Muscle of arm (tissue), 12 donors: ENCODE data around the gene TBL1X. TPM values are rescaled to one million over a fixed set of nuclear protein-coding genes. Genes with fewer than 3 reads are reported as not detected.

ENCODE experiments used
- DNase-seq: peaks from one replicate; pipeline ENCODE4 v3.0.0-alpha.2; 2013
- polyA plus RNA-seq, 12 donors: library from polyadenylated mRNA; unstranded; fragments of 120-200 nt; gene quantifications; one replicate each; pipeline ENCODE4 v1.2.1, GENCODE V29; 2013; ENCODE audit not compliant: insufficient read length in 12 of 12

TBL1X gene
- polyA plus RNA-seq, 12 donors: 7.8 to 21.0 (median 12.3) TPM; not detected in 1

DNA sequence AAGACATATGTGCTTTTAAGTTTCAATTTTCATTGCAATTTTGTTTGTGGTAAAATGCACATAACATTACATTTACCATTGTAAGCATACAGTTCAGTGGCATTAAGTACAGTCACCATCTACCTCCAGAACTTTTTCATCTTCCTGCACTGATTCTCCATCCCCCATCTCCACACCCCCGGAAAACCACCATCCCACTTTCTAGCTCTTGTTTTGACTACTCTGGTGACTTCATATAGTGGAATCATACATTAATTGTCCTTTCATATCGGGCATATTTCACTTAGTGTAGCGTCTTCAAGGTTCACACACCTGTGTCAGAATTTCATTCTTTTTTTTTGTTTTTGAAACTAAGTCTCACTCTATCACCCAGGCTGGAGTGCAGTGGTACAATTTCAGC, 157.3 kb downstream of the TBL1X start:
- no peak for DNase-seq

DNA sequence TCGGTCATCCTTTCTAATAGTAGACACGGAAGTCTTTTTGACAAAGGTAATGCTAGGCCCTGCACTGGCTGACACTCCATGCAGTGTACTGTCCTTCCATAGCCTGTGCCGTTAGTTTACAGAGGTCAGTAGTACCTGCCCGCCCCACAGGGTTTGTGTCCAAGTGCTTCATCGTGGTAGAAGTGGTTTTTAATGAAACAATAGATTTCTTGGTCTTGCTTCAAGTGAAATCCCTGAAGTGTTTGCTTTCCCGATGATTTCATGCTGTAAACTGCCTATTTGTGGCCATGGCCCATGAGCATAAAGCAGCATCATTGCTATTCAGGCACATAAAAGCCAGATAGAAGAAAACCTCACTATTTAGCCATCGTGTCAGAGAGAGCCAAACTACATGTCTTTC, 161.5 kb downstream of the TBL1X start:
- DNase-seq: no peak

DNA sequence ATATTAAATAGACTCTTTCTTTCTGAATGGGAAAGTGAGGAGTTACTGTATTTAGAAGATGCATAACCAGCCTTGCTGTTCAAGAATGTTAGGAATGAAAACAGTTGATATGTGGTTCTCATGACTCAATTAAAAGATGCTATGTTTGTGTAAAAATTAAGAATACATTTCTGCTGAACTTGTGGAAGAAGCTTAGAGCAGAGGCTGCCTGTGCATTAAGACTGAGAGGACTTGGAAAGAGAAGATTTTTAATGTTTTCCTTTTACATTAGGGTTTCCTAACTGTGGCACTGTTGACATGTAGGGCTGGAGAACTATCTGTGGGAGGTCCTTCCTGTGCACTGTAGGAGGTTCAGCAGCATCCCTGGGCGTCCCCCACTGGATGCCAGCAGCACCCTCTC, 163.1 kb downstream of the TBL1X start:
- DNase-seq: no peak

DNA sequence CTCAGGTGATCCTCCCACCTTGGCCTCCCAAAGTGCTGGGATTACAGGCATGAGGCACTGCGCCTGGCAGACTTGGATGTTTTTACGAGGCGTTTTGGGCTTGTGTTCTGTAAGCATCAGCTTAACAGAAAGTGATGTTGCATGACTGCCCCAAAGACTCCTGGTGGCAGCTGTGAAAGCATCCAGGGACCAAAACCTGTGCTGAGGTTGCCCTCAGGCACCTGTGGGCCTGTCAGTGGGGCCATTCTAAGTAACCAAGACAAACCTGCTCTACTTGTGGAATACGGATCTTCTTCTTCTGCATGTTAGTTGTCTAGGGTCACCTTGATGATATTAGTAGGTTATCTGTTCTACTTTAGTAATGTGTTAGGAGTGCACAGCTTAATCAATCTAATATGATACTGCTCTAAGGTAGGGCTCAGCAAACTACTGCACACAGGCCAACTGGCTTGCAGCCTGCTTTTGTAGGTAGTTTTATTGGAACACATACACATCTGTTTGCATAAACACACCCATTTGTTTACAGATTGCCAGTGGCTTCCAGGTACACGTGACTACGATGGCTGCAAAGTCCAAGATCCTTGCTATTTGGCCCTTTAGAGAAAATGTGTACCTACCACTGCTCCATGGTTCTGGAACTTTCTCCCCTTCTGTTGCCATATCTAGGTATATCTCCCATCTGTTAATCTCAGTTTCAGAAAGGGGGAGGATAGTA, 164.1 kb downstream of the TBL1X start:
- DNase-seq: no peak

DNA sequence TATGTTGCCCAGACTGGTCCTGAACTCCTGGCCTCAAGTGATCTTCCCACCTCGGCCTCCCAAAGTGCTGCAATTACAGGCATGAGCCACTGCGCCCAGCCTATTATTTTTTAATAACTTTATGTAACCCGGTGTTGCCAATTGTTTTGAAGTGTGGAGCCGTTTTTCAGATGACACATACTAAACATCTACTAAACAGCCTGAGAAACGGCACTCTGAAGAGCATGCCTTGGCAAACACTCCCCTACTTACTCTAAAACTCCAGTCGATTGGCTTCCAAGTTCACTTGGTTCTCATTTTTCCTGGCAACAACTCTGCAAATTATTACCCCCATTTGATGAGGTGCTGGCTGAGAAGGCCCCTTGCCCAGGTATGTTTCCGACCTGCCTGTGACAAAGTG, 169.7 kb downstream of the TBL1X start:
- no peak for DNase-seq

DNA sequence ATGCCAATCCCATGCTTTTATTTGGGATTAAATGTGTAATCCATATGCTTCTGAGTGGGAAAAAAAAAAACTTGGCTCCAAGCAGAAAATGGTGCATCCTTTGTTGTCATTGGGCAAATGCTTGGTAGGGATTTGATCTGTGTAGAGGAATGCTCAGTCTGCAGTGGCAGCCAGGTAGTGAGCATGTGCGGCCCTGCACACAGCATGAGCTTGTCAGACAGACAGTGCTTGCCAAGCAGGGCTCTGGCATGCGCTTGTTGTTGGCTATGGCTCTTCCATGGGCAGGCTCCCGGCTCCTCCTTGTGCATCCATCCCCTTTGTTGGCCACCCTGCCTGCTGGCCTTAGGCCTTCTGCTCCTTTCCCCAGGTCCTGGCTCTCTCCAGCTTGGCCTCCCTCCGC, 170.5 kb downstream of the TBL1X start:
- DNase-seq: no peak

DNA sequence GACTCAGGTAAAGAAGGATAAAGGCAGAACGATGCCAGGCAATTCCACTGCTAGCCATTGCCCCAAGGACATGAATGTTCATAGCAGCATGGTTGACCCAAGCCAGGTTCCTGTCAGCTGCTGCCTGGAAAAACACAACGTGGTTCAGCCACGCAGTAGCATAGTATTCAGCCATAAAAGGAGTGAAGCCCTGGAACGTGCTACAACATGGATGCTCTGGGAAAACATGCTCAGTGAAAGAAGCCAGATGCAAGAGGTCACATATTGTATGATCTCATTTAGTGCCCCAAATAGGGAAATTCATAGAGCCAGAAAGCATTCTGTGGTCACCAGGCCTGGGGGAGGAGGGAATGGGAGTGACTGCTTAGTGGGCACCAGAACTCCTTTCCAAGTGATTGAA, 170.9 kb downstream of the TBL1X start:
- DNase-seq: no peak

DNA sequence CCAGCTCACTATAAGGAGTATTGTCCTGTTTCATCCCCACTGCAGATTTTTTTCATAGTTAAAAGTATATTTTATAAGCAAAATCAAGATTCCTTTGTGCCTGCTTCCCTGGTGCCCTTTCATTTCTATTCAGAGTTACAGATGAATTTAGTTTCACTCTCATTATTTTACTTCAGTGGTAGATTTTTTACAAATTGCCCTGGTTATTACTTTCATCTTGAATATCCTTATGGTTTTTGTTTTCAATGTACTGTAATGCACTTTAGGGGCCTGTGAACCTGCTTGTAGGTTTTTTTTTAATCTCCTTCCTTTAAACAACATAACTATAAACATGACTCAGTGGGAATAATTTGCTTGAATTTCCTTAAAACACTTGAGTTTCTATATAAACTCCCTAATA, 174.0 kb downstream of the TBL1X start:
- DNase-seq: no peak

DNA sequence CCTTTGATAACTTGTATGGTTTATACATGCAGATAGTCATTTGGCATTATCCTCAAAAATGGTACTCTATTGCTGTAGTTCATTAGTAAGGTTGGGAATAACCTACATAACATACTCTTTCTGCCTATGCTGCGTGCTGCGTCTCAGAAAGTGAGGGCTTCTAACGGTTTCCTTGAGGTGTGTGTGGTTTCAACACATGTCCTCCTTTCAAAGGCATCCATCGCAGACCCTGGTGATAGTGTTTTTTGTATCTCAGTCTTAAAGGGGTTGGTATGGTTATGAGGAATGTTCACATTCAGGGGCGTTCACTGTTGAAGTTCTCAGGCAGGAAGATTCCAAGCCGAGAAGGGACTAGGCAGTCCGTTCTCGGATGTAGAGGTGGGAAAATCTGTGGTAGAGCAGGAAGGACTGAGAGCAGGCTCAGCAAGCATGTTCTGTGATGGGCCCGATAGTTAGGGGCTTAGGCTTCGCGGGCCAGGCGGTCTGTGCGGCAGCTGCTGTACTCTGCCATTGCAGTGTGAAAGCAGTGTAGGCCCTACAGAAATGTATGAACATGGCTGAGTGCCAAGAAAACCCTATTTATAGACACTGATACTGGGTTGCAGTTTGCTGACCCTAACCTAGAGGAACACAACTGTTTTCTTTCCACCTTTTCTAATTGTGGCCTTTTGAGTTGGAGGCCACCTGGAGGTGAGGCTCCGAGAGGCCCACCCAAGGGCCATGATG, 177.6 kb downstream of the TBL1X start:
- DNase-seq: no peak

DNA sequence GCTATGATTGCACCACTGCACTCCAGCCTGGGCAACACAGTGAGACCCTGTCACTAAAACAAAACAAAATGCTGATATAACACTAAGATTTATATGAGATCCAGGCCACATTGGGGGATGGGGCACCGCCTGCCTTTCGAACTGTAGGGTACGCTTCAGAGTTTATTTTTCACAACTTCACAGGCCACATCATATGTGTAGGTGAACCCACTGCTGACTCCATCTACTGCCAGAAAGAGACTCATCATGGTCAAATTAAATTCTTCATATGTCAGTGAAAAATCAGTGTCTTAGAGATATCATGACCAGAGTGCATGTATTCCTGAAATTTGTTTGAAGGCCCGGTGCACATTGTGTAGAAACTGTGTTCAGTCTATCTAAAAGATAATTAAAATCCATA, 178.9 kb downstream of the TBL1X start:
- no peak for DNase-seq

DNA sequence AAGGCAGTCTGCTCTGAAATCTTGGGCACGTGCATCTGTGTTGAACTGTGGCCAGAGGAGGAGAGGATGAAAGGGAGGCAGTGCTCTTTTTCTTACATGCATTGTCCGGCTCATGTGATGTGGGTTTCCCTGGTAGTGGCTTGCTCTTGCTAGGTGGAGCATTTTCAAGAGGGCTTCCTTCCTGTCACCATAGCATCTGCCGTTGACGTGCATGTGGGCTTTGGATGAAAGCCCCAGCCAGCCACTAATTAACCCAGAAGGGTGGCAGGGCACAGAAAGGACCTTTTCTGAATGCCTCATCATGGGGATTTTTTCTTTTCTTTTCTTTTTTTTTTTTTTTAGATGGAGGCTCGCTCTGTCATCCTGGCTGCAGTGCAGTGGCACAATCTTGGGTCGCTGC, 179.5 kb downstream of the TBL1X start:
- no peak for DNase-seq

DNA sequence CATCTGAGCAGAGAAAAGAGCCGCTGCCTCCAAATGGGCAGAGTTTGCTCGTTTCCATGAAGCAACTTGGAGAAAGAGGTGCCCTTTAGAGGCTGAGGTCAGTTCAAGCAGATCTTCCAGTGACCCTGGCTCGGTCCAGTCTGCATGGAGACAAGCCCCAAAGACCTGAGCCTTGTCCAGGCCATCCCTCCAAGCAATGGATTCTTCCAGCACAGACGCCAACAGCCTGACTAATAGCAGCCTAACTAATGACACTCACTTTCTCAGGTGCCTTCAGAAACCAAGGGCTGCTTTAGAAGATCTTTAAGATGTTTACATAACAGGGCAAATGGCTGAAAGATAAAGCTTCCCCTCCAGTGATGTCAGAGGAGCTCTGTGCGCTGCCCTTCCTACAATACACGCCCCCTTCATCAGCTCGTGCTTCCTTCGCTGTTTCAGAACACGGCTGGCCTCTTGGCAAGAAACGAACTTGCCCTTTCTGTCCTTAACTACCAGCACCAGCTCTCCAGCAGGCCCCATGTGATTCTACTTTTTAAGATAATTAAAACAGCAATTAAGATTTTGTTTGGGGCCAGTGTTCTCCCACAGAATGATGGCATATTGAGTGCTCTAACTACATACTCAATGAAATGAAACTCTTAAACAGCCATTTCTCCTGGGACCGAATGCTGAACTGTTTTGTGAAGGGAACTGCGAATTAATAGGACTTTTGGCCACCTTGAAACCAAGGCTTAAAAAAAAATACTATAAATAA, 181.8 kb downstream of the TBL1X start:
- no peak for DNase-seq

DNA sequence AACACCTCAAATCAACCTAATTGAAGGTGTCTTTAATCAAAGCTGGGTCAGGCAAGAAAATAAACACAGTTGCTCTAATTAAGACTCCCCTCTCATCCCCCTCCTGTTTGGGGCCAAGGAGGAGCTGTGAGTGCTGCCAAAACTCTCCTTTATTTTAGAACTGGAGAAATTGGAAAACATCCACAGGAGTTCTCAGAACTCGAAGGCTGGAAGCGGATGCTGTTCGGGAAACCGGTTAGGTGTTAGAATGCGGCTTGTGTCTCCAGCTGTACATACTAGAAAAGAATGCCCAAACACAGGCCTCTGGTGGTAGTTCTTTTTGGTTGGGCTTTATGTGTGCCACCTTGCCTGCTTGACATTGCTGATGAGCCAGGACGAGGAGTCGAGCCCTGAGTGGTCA, 182.6 kb downstream of the TBL1X start:
- DNase-seq: peak; percentile 38

DNA sequence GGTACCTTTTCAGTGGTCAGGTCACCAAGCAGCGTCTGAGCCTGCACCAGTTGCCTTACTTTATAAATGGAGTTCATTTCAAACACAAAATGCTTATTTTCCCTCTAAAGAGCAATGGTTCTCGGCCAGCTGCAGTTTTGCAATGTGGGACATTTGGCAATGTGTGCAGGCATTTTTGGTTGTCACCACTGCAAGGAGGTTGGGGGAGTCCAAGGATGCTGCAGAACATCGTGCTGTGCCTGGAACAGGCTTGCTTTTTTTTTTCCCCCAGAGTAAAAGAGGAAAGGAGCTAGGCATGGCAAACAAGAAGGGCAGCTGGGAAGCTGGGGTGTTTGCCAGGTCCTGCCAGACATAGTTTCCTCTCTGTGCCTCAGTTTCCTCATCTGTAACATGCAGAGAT, 185.2 kb downstream of the TBL1X start:
- DNase-seq: no peak

DNA sequence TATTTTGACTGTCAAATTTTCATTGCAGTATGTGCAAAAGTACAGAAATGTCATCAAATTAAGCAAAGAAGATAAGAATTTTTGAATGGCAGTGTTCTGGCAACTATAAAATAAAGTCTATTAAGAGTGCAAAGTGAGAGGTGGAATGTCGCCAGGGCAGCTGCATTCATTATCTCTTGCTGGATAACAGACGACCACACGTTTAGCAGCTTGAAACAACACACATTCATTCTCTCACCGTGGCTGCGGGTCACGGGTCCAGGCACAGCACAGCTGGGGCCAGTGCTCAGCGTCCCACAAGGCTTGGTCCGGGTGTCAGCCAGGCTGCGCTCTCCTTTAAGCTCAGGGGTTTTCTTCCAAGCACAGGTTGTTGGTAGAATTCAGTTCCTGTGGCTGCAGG, 186.9 kb downstream of the TBL1X start:
- no peak for DNase-seq

DNA sequence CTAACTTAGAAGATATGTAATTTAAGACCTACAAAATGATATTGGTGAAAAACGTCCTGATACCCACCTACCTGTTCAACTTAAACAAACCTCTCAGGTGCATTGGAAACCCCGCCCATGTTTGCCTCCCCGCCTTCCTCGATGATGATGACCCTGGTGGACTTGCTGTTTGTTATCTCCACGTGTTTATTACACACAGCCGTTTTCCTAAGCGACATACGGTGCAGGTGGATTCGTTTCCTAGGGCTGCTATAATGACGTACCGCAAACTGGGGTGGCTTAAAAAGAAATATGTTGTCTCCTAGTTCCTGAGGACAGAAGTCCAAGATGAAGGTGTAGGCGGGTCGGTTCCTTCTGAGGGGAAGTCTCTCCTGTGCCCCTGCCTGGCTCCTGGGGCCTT, 190.1 kb downstream of the TBL1X start:
- no peak for DNase-seq

DNA sequence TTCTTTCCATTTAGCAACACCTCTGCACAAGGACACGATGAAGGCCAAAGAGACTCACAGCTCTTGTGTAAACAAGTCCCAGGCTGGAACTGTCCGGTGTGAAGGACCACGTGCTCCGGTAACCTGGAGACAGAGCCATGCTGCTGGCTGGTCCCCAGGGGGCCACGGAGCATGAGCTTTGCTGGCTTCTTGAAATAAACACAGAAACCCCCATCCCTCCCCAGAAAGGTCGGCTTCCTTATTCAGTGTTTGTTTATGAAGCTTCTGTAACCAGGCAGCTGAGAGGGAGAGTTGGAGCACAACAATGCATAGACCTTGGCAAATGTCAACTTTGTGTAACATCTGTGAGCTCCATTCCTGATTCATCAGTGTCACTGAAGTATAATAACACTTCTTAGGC, 191.4 kb downstream of the TBL1X start:
- peak; percentile 32 for DNase-seq

DNA sequence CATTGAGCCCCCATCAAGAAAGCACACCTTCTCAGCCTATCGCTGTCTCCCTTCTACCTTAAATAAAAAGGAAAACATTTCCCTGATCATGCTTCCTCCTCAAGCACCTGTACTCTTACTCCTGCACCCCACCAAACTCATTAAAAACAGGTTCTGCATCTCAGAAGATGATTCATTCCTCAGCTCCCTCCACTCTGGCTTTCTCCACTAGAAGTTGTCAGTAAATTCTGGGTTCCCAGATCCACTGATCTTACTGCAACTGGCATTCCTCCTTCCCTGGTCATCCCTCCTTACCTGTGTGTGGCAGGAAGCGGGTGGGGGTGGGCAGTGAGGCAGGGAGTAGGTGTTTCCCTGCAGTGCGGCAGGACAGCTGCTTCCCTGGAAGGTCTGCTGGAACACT, 192.0 kb downstream of the TBL1X start:
- DNase-seq: no peak

DNA sequence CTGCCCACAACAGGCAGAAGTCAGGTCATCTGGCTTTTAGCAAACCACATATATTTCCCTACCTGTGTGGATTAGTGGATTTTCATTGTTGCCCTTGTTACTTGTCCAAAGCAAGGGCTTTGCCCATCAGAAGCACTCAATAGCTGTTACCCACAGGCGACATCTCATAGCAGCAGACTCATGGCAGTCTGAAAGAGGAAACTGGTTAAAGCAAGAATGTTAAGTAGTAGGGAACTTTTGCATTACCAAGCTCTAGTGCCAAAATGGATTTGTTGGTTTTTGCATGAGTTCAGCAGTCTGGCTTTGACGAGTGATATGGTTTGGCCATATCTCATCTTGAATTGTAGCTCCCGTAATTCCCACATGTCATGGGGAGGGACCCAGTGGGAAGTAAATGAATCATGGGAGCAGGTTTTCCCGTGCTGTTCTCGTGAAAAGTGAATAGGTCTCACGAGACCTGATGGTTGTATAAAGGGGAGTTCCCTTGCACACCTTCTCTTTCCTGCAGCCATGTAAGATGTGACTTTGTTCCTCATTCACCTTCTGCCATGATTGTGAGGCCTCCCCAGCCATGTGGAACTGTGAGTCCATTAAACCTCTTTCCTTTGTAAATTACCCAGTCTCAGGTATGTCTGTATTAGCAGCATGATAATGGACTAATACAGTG, 192.9 kb downstream of the TBL1X start:
- DNase-seq: no peak

DNA sequence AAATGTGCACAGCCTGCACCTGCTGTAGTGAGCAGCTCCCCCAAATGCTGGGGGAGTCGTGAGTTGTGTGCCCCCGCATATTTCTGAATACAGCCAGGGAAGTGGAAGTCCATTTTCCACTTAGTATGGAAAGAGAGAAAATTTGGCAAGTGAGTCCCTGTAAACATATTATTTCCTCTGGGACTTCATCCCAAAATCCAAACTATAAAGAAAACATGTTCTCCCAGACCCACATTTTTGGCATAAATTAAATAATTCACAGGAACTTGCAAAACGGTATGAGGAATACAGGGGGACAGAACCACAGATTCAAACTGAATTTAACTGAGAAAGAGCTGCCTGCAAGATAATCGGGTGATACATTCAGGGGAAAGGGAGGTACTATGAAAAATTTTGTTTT, 193.6 kb downstream of the TBL1X start:
- DNase-seq: no peak

DNA sequence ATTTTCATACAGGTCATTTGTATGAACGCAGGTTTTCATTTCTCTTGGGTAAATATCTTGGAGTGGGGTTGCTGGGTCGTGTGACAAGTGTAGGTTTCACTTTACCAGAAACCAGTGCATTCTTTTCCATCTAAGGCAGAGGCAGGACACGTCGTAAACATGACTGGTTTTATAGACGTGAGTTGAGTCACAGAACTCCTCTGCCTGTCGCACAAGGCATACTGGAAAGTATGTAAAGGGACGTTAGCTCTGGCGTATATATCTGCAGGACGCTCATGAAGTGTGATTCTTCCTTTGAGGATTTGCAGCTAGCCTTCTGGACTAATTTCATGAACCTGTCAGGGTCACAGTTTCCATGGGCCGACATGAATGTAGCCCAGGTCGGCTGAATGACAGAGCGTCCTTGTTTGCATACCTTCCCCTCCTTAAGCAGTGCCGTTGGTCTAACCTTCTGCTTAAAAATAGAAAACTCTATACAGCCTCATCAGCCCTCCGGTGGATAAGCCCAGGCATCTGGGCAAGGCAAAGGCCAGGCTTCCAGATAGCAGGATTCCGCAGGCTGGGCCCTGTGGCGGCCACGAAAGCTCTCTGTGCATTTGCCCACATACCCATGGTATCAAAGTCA, 194.8 kb downstream of the TBL1X start:
- DNase-seq: no peak

DNA sequence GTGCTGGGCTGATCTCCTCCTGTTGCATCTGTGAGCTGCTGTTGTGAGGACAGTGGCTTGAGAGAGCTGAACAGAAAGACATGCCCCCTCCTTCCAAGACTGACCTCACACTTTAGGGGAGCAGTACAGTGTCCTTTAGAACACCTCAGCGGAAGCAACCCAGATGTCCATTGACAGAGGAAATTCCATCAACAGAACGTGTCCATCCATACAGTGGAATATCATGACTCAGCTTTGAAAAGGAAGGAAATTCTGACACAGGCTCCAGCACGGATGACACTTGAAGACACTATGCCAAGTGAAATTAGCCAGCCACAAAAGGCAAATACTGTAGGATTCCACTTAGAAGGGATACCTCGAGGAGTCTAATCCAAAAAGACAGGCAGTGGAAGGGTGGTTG, 197.3 kb downstream of the TBL1X start:
- DNase-seq: no peak
